Adrenal gland (tissue), 5 donors: Measurements from ENCODE around the gene IL1RL2.

ENCODE experiments used
- CTCF ChIP-seq, 6 experiments: fragments of 450-650 bp in 4 of 6; fragments of 200-600 bp in 2 of 6; sonication (generic) in 1 of 6; IDR thresholded peaks; 1 replicate in 5 of 6; 2 replicates in 1 of 6; pipeline versions ENCODE4 v1.5.1 to v1.8.0; 2016 to 2021; ENCODE audit warnings: antibody characterized with exemption in 6 of 6, mild to moderate bottlenecking in 2 of 6, moderate library complexity in 1 of 6
- POLR2A ChIP-seq, 2 donors: fragments of 450-650 bp; IDR thresholded peaks; one replicate each; pipeline ENCODE4 v1.6.1; 2017; ENCODE audit warnings: antibody characterized with exemption in 2 of 2, mild to moderate bottlenecking in 2 of 2, moderate library complexity in 1 of 2
- donor health status: DM: no; HTN: no; CAD: no.

DNA sequence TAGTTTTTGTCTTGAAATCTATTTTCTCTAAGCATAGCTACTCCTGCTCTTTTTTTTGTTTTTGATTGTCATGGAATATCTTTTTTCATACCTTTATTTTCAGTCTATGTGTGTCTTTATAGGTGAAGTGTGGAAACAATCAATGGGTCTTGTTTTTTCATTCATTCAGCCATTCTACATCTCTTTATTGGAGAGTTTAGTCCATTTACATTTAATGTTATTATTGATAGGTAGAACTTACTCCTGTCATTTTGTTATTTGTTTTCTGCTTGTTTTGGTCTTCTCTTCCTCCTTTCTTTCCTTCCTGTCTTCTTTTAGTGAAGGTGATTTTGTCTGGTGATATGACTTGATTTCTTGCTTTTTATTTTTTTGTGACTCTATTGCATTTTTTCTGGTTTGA, 17.8 kb downstream of the IL1RL2 start:
- TF ChIP-seq POLR2A (IDR thresholded peaks at IDR 0.05) (no peak), CTCF (IDR thresholded peaks at IDR 0.05) (no peak)
